Ovary (tissue), 3 donors: ENCODE results near the gene ENPP3.

Experiments used
- POLR2A ChIP-seq: fragments of 450-650 bp; IDR thresholded peaks from one replicate; pipeline ENCODE4 v1.6.1; 2017; ENCODE audit warnings: antibody characterized with exemption, mild to moderate bottlenecking, moderate library complexity
- TF ChIP-seq, protein P1 (sequence below), 3 donors: fragments of 450-650 bp in 2 of 3; fragments of 200-600 bp in 1 of 3; IDR thresholded peaks; one replicate each; pipeline versions ENCODE4 v1.5.1 to v1.8.0; 2016 to 2022; ENCODE audit warnings: antibody characterized with exemption in 3 of 3, mild to moderate bottlenecking in 1 of 3
- donor health status: DM: no; HTN: no; CAD: no.

DNA sequence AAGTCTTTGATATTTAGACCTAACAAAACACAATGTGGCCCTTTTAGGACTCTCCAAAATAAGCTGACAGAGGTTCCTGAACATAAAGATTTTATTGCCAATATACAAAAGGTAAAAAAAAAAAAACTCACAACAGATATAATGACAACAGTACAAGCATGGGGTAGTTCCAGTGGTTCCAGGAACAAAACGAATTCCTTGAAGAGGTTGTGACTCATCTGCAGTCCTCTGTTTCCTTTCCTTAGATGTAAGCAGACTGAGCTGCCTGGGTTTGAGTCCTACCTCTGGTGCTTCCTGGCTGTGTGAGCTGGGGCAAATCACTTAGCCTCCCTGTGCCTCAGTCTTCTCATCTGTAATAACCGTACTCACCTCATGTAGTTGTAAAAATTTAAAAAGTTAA lies 87.0 kb downstream of the ENPP3 start:
- TF ChIP-seq, protein P1, sequence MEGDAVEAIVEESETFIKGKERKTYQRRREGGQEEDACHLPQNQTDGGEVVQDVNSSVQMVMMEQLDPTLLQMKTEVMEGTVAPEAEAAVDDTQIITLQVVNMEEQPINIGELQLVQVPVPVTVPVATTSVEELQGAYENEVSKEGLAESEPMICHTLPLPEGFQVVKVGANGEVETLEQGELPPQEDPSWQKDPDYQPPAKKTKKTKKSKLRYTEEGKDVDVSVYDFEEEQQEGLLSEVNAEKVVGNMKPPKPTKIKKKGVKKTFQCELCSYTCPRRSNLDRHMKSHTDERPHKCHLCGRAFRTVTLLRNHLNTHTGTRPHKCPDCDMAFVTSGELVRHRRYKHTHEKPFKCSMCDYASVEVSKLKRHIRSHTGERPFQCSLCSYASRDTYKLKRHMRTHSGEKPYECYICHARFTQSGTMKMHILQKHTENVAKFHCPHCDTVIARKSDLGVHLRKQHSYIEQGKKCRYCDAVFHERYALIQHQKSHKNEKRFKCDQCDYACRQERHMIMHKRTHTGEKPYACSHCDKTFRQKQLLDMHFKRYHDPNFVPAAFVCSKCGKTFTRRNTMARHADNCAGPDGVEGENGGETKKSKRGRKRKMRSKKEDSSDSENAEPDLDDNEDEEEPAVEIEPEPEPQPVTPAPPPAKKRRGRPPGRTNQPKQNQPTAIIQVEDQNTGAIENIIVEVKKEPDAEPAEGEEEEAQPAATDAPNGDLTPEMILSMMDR (IDR thresholded peaks at IDR 0.05): no peak
- TF ChIP-seq POLR2A: no peak
